ENCODE measurements around the gene EMD. TPM values are rescaled to one million over a fixed set of nuclear protein-coding genes. Genes with fewer than 3 reads are reported as not detected.

The EMD gene
- total RNA-seq, 3 donors from 2014 or later: 33.8 to 48.1 (median 45.6) TPM

DNA sequence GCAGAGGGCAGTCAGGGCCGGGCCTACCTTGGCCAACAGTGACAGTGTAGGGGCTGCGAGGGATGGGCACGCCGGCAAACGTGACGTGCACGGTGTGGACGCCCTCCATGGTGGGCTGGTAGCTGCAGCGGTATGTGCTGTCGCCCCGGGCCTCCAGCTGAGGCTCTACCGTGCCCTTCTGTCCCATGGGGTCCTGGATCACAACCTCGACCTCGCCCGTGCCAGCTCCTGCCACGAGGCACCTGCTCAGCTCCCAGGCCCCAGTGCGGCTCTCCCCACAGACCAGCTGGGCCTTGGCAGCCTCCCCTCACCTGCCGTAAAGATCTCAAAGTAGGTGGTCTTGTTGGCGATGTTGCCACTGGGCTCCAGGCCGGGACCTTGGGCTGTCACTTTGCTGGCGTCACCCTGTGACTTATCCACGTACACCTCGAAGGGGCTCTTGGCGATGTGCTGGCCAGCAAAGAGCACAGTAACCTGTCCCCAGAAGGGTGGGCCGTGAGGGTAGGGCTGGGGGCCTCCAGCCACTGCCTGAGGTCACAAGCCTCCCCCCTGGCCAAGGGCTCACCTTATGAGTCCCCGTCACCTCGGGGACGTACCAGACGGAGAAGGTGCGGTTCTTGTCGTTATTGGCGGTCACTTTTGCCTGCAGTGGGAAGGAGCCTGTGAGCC lies 13.0 kb upstream of the EMD start:
- no peak for DNase-seq (ENCODE audit: low spot score in 2 of 2)
- H3K36me3 ChIP-seq: no peaks in the 10 kb centered on the region
- intact Hi-C loops (cut with DNase I; ENCODE audit: low total_unique reads): no loop called here

DNA sequence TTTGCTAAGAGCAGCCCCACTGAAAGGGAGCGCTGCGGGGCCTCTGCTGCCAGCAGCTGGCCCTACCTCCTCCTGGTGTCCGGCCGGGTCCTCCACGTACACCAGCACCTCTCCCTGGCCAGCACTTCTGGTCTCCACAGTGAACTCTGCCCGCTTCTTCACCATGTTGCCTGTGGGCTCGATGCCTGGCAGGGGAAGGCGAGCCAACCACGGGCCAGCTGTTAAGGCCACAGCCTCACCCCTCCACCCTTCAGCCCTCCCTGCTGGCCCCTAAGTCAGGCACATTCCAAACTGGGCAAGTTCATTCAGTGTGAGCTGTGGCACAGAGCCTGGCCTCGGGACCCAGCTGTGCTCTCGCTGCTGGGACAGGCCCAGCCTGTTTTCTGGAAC lies 12.4 kb upstream of the EMD start:
- Histone ChIP-seq H3K36me3 (no peaks in the 10 kb centered on the region), H3K4me3 (no peak overlapping the region), H3K4me1 (no peaks in the 10 kb centered on the region)

More for the DNA sequence above, 13.0 kb upstream of the EMD start:
- Histone ChIP-seq H3K4me1 (no peaks in the 10 kb centered on the region), H3K27ac (peak overlapping the region; percentile 91 to 97), H3K27me3 (peaks cover 0 to 3% of the 10 kb centered on the region in 2 donors), H3K4me3 (no peak overlapping the region), H3K9me3 (no peaks in the 10 kb centered on the region)
- TF ChIP-seq POLR2A (IDR thresholded peaks at IDR 0.05) (no peak), POLR2AphosphoS5 (IDR thresholded peaks at IDR 0.05) (no peak)
- TF ChIP-seq, protein P1, sequence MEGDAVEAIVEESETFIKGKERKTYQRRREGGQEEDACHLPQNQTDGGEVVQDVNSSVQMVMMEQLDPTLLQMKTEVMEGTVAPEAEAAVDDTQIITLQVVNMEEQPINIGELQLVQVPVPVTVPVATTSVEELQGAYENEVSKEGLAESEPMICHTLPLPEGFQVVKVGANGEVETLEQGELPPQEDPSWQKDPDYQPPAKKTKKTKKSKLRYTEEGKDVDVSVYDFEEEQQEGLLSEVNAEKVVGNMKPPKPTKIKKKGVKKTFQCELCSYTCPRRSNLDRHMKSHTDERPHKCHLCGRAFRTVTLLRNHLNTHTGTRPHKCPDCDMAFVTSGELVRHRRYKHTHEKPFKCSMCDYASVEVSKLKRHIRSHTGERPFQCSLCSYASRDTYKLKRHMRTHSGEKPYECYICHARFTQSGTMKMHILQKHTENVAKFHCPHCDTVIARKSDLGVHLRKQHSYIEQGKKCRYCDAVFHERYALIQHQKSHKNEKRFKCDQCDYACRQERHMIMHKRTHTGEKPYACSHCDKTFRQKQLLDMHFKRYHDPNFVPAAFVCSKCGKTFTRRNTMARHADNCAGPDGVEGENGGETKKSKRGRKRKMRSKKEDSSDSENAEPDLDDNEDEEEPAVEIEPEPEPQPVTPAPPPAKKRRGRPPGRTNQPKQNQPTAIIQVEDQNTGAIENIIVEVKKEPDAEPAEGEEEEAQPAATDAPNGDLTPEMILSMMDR (IDR thresholded peaks at IDR 0.05): no peak

DNA sequence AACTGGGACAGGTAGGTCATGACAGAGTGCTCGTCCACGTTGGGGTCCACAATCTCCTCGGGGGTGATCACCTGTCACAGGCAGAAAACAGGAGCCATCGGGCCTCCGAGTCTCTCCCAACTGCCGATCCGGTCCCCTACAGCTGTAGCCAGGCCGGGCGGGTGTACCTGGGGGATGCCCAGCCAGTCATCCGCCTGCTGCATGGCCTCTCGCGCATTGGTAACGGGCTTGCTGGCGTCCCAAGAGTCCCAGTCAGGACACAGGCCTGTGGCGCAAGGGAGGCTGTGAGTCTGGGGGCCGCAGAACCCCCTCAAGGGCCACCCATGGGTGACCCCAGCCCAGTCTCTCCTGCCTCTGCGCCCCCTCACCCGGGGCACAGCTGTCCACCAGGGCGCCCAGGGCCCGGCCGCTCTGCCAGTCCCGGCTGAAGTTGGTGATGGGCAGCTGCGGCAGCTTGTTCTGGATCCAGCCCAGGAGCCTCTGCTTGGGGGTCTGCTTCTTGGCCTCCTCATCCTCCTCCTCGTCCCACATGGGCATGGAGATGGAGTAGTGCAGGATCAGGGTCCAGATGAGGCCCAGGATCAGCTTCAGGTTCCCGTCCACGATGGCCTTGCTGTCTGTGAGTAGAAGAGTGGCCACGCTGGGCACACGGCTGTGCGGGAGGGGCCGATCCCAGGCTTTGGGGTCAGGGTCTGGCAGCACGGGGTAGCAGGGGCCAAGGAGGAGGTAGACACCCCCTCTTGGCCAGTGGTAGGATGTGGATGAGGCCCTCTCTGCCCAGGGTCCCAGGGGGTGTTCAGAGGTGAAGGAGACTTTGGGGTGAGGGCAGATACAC lies 11.4 kb upstream of the EMD start:
- Histone ChIP-seq H3K4me3 (peak overlapping the region in 2 of 3 donors; percentile 68 to 79), H3K4me1 (no peaks in the 10 kb centered on the region), H3K27ac (peak overlapping the region; percentile 91 to 97), H3K9me3 (no peaks in the 10 kb centered on the region), H3K36me3 (no peaks in the 10 kb centered on the region), H3K27me3 (peaks cover 0 to 8% of the 10 kb centered on the region in 2 donors)
- DNase-seq (ENCODE audit: low spot score in 2 of 2): no peak
- intact Hi-C loops (cut with DNase I; ENCODE audit: low total_unique reads): no loop called here
- TF ChIP-seq POLR2A (IDR thresholded peaks at IDR 0.05) (no peak), POLR2AphosphoS5 (IDR thresholded peaks at IDR 0.05) (no peak)
- TF ChIP-seq, protein P1 (IDR thresholded peaks at IDR 0.05): no peak

More for the DNA sequence above, 12.4 kb upstream of the EMD start:
- TF ChIP-seq POLR2A (IDR thresholded peaks at IDR 0.05) (no peak), POLR2AphosphoS5 (IDR thresholded peaks at IDR 0.05) (no peak)
- TF ChIP-seq, protein P1 (IDR thresholded peaks at IDR 0.05): no peak
- no peaks in the 10 kb centered on the region for H3K9me3 ChIP-seq
- intact Hi-C loops (cut with DNase I; ENCODE audit: low total_unique reads): no loop called here
- peaks cover 0 to 3% of the 10 kb centered on the region in 2 donors for H3K27me3 ChIP-seq
- DNase-seq (ENCODE audit: low spot score in 2 of 2): peak in 1 of 2 donors; percentile 52
- peak overlapping the region; percentile 91 to 97 for H3K27ac ChIP-seq

DNA sequence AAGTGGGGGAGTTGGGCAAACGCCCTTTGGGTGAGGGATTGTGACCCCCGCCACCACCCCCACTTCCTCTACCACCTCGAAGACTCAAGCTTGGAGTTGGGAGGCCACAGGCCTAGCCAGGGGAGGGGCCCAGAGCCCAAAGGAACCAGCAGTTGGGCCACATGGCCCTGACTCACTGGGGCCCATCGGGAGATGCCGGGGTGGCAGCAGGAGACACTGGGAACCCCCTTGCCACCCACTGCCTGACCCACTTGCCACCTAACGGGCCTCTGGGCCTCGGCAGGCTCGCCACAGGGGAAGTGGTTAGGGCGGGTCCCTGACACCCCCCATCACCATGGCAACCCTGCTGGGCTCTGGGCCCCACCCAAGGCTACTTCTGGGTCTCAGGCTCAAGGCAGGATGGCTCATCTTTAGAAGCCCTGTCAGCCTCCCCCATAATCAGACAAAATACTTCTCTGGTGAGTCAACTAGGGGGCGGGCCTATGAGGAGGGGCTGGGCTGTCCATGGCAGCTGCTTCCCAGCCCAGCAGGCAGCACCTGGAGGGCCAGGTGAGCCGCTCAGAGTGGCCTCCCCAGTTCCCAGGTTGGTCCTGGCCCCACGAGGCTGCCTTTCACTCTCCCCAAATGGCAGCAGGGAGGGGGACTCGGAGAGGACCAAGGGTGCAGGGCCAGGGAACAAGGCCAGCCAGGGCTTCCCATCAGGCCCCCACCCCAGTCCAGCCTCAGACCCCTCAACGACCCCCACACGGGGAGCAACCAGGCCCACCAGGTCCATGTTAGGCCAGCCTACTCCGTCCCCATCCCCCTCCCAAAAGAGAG lies 10.3 kb upstream of the EMD start:
- H3K27ac ChIP-seq: peak overlapping the region; percentile 91 to 97
- intact Hi-C loops (cut with DNase I; ENCODE audit: low total_unique reads): no loop called here
- no peaks in the 10 kb centered on the region for H3K9me3 ChIP-seq
- no peaks in the 10 kb centered on the region for H3K4me1 ChIP-seq
- H3K36me3 ChIP-seq: no peaks in the 10 kb centered on the region
- peak overlapping the region; percentile 68 to 79 (median 68) for H3K4me3 ChIP-seq
- TF ChIP-seq POLR2AphosphoS5 (IDR thresholded peaks at IDR 0.05) (peak in 2 of 3 donors; percentile 25 to 41), POLR2A (IDR thresholded peaks at IDR 0.05) (no peak)
- TF ChIP-seq, protein P1 (IDR thresholded peaks at IDR 0.05): no peak
- DNase-seq (ENCODE audit: low spot score in 2 of 2): peak in 1 of 2 donors; percentile 78
- H3K27me3 ChIP-seq: peaks cover 0 to 18% of the 10 kb centered on the region in 2 donors
